Mesenteric fat pad (tissue), 1 donor: Measurements from ENCODE around the gene DEPDC5. TPM values are rescaled to one million over a fixed set of nuclear protein-coding genes. Genes with fewer than 3 reads are reported as not detected.
"Not testable (repeated sequence)": the region's sequence is repeated elsewhere in the genome, so short reads cannot be mapped to it uniquely, and the experiment has no call there.

Experiments
- DNase-seq: peaks from one replicate; pipeline ENCODE4 v3.0.0-alpha.2; 2020; ENCODE audit warnings: low spot score
- long read RNA-seq: library from polyadenylated mRNA; unstranded; transcript quantifications from one replicate; pipeline ENCODE4 v2.0.0, GENCODE V29; 2020
- total RNA-seq: library from RNA; stranded (reverse); fragmentation: NEBNext Ultra II Directional; extraction: Animal tissue kit (Norgen Biotek cat#: 25700); gene quantifications from one replicate; pipeline ENCODE4 v1.2.1, GENCODE V29; 2021
- donor health status: DM: yes; HTN: yes; CAD: no.

The DEPDC5 gene
- 24.7 TPM for total RNA-seq
- long read RNA-seq, partial matches to known transcripts: 8 of 12 reads
- long read RNA-seq, other reads (novel, unspliced or antisense): 1 of 12 reads

- DNase-seq: peak; percentile 99
Measured at GRCh38 chr22:31753634-31754501, at the start of gene DEPDC5. Gene DEPDC5, plus strand, starts transcription at chr22:31754019. Its CDS starts 903 bp downstream, at chr22:31754922.

DNA sequence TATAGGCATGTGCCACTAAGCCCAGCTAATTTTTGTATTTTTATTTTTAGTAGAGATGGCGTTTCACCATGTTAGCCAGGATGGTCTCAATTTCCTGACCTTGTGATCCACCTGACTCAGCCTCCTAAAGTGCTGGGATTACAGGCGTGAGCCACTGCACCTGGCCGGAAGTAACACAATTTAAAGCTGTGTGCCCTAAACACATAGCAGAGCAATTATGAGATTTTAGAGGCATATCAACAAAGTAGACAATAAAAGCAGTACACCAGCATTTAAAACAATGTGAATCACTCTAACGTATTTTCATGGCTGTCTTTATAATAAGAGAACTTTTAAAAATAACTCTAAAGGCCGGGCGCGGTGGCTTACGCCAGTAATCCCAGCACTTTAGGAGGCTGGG is 46.3 kb upstream of the DEPDC5 start:
- no peak for DNase-seq

- DNase-seq: not testable (repeated sequence)
Measured at GRCh38 chr22:31711226-31711625, 42.6 kb upstream of the DEPDC5 start.

DNA sequence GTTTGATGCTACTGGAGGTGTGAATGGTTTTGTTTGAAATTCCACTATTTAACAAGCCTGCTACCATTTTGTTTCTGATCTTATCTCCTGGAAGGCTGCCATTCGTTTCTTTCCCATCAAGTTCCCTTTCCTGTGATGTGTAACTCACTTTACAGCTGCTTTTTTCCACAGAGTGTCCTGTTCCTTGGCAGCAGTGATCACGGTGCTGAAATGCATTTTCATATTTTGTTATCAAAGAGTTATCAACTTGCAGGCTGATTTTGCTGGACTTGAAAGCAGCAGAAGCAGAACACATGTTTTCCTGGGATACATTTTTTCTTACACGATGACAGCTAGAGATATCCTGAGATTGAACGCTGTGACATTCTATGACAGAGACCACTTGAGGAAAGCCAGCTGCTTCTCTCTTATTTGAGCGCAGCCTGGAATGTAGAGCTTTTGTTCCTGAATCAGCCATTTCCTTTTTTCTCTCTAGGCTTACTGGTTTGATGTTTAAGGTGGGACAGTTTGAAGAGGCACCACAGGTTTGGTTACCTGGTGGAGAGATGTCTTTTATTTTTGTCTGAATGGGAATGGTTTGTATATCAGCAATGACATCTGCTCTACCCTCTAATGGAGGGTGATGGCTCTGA is 38.6 kb upstream of the DEPDC5 start:
- no peak for DNase-seq

- DNase-seq: no peak
Measured at GRCh38 chr22:31719850-31720471, 33.9 kb upstream of the DEPDC5 start.

- no peak for DNase-seq
Measured at GRCh38 chr22:31723723-31724122, 30.1 kb upstream of the DEPDC5 start.

- no peak for DNase-seq
Measured at GRCh38 chr22:31726692-31727091, 27.1 kb upstream of the DEPDC5 start.

- no peak for DNase-seq
Measured at GRCh38 chr22:31728857-31729256, 25.0 kb upstream of the DEPDC5 start.

- no peak for DNase-seq
Measured at GRCh38 chr22:31730344-31730711, 23.5 kb upstream of the DEPDC5 start.

- no peak for DNase-seq
Measured at GRCh38 chr22:31732089-31732829, 21.6 kb upstream of the DEPDC5 start.

DNA sequence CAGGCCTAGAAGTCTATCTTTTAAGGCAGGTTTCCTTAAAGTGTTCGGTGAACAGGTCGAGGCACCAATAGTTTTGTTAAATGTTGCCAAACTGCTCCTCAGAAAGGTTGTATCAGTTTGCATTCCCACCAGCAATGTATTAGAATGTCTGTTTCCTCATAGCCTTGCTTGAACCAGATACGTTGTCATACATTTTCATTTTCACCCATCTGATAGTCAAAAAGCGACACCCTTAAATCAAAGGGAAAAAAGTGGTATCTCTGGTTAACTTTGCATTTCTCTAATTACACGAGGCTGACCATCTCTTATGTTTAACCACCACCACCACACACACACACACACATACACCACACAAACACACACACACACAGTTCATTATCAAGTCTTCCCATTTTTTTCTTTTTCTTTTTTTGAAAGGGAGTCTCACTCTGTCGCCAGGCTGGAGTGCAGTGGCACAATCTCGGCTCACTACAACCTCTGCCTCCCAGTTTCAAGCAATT is 20.2 kb upstream of the DEPDC5 start:
- no peak for DNase-seq

DNA sequence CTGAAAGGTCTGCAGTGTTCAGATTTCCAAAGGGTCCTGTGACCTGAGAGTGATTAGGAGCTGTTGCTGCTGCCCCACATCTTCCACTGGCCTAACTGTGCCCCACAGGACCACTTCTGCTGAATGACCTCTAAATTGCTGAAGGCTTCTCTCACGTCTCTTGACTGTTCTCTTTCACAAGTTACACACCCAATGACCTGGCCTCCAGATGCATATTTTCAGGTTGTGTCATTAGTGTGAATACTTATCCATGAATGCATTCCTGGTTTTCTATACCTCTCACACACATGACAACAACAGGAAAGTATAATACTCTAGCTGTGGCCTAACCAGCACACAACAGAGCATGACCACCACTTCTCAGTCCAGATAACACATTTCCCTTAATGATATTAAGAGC is 19.3 kb upstream of the DEPDC5 start:
- no peak for DNase-seq

GRCh38 chr22:31736458-31736857 is 17.4 kb upstream of the DEPDC5 start:
- DNase-seq: no peak

- DNase-seq: no peak
Measured at GRCh38 chr22:31737932-31738331, 15.9 kb upstream of the DEPDC5 start.

DNA sequence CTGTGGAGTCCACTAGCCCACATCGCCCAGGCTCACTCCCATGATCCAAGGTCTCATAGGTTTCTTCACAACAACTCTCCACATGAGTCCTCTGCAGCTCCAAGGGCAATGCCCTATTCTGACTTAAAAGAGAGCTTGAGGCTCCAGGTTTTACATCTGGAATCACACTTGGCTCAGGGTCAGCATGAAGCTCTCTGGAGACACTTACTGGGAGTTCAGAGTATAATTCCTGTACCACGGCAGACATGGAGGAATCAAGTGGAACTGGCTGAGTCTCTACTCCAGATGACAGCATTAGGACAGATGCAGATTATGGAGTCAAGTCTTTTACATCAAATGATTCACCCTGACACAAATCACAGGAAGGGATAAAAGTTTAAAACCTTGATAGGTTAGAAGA is 15.3 kb upstream of the DEPDC5 start:
- DNase-seq: no peak

DNA sequence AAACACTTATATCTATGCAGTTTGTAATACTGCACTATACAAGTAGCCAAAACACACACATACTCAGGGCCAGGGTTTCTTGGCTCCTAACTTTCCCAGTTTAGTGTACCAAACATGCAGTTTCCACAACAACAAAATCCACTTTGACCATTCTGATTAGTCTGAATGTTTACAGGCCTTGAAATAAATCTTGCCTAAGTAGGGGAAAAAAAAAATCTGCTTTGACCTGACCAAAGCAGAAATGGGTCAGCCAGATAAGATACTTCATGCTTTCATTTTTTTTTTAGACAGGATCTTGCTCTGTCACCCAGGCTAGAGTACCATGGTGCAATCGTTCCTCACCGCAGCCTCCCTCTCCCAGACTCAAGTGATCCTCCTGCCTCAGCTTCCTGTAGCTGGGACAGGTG is 14.0 kb upstream of the DEPDC5 start:
- no peak for DNase-seq

- DNase-seq: not testable (repeated sequence)
Measured at GRCh38 chr22:31740314-31740713, 13.5 kb upstream of the DEPDC5 start.

DNA sequence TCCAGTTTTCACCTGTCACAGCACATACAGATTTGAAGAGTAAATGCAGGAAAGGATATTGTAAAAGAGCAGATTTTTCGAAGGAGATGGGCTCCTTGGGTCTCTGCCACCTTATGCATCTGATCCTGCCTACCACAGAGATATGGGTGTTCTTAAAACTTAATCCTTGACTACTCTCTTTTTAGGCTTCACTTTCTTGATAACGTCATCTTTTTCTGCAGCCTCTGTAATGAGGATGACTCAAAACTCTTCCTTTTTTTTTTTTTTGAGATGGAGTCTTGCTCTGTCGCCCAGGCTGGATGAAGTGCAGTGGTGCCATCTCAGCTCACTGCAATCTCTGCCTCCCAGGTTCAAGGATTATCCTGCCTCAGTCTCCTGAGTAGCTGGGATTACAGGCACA is 11.7 kb upstream of the DEPDC5 start:
- no peak for DNase-seq

DNA sequence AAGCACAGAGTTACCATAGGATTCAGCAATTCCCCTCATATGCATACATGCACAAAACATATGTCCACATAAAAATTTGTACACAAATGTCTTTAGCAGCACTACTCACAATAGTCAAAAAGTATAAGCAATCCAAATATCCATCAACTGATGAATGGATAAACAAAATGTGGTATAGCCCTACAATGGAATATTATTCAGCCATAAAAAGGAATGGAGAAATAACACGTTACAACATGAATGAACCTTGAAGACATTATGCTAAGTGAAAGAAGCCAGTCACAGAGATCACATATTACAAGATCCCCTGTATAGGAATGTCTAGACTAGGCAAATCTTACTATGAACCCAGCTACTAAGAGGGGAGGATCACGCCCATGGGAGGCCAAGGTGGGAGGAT is 11.1 kb upstream of the DEPDC5 start:
- no peak for DNase-seq

DNA sequence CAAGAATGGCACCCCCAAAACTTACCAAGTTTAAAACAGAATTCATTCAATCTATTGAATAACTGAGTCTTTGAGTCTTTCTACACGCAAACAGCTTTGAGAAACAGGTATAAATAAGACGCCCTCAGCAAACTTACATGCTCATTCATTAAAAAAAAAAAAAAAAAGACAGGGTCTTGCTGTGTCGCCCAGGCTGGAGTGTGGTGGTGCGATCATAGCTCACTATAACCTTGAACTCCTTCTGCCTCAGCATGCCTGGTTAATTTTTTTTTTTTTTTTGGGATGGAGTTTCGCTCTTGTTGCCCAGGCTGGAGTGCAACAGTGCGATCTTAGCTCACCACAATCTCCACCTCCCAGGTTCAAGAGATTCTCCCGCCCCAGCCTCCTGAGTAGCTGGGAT is 9.9 kb upstream of the DEPDC5 start:
- no peak for DNase-seq

DNA sequence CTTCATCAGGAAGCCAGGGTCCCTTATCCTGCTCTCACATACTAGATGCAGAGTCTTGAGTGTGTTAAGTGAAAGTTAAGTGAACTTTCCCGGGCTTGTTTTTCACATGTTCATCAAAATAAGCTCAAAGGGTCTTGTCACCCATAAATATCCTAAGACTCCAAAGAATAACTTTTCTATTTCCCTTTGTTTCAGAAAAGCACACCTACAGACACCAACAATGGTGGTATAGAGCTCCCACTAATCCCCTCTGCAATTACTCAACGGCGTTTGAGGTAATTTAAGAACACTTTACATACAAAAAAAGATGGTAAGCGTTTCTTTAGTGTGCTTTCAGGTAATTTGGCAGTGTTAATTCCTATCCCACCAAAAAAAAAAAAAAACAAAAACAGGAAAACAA is 6.4 kb upstream of the DEPDC5 start:
- no peak for DNase-seq
